DND-41 (cell line): ENCODE measurements around the gene TLE1.
A peak's percentile ranks its signal among the peaks of the same experiment; 100 is the strongest.
"Not testable (repeated sequence)": the region's sequence is repeated elsewhere in the genome, so short reads cannot be mapped to it uniquely, and the experiment has no call there.

Experiments
- ATAC-seq: fragments of 200-7000 bp; cut with Tn5 transposase; 3 replicates; pipeline ENCODE4 v1.9.1; 2021; ENCODE audit warnings: low read depth; ENCODE audit not compliant: insufficient read depth
- DNase-seq: peaks from one replicate; pipeline ENCODE4 v3.0.0-alpha.2; 2020
- H2AFZ ChIP-seq: 2 replicates; pipeline ENCODE4 v1.6.0; 2012; ENCODE audit warnings: low read depth, low read length
- H3K27ac ChIP-seq: 2 replicates; pipeline ENCODE4 v1.5.1; 2012; ENCODE audit warnings: low read length, inconsistent platforms
- H3K27me3 ChIP-seq: fragments of 200-600 bp; sonication (generic); 2 replicates; pipeline ENCODE4 v1.6.0; 2012; ENCODE audit warnings: low read length, mild to moderate bottlenecking, inconsistent platforms; ENCODE audit not compliant: insufficient read depth, poor library complexity
- H3K36me3 ChIP-seq: 2 replicates; pipeline ENCODE4 v1.5.1; 2012; ENCODE audit warnings: low read length, inconsistent platforms; ENCODE audit not compliant: insufficient read depth
- H3K4me1 ChIP-seq: 2 replicates; pipeline ENCODE4 v1.5.1; 2012; ENCODE audit warnings: mild to moderate bottlenecking, low read length; ENCODE audit not compliant: insufficient read depth
- H3K4me2 ChIP-seq: 2 replicates; pipeline ENCODE4 v1.6.0; 2012; ENCODE audit warnings: mild to moderate bottlenecking, moderate library complexity, low read length, inconsistent platforms; ENCODE audit not compliant: insufficient read depth
- H3K4me3 ChIP-seq, 2 experiments: fragments of 200-600 bp in 1 of 2; shearing (Covaris generic) in 1 of 2; 2 replicates each; pipeline ENCODE4 v1.5.1; 2012 to 2016; ENCODE audit warnings: inconsistent platforms in 2 of 2, low read length in 2 of 2, mild to moderate bottlenecking in 2 of 2, low read depth in 1 of 2, moderate library complexity in 1 of 2
- H3K79me2 ChIP-seq: 2 replicates; pipeline ENCODE4 v1.6.0; 2012; ENCODE audit warnings: low read length, inconsistent platforms; ENCODE audit not compliant: insufficient read depth
- H3K9ac ChIP-seq: 2 replicates; pipeline ENCODE4 v1.6.0; 2012; ENCODE audit warnings: low read depth, mild to moderate bottlenecking, inconsistent platforms, low read length, moderate library complexity
- H3K9me3 ChIP-seq: 2 replicates; pipeline ENCODE4 v1.5.1; 2012; ENCODE audit warnings: low read length, moderate library complexity, mild to moderate bottlenecking, inconsistent platforms; ENCODE audit not compliant: insufficient read depth, severe bottlenecking
- H4K20me1 ChIP-seq: 2 replicates; pipeline ENCODE4 v1.6.0; 2012; ENCODE audit warnings: low read length; ENCODE audit not compliant: insufficient read depth
- EZH2 ChIP-seq: IDR thresholded peaks from 3 replicates; pipeline ENCODE4 v1.6.1; 2012; ENCODE audit warnings: borderline replicate concordance, low read depth, mild to moderate bottlenecking, moderate library complexity, low read length, inconsistent platforms; ENCODE audit not compliant: severe bottlenecking
- TF ChIP-seq, protein P1 (sequence below): IDR thresholded peaks from 2 replicates; pipeline ENCODE4 v1.5.1; 2012; ENCODE audit warnings: borderline replicate concordance, low read length, moderate library complexity, mild to moderate bottlenecking; ENCODE audit not compliant: poor library complexity, severe bottlenecking; ENCODE audit errors: extremely low read depth

Gene TLE1

DNA sequence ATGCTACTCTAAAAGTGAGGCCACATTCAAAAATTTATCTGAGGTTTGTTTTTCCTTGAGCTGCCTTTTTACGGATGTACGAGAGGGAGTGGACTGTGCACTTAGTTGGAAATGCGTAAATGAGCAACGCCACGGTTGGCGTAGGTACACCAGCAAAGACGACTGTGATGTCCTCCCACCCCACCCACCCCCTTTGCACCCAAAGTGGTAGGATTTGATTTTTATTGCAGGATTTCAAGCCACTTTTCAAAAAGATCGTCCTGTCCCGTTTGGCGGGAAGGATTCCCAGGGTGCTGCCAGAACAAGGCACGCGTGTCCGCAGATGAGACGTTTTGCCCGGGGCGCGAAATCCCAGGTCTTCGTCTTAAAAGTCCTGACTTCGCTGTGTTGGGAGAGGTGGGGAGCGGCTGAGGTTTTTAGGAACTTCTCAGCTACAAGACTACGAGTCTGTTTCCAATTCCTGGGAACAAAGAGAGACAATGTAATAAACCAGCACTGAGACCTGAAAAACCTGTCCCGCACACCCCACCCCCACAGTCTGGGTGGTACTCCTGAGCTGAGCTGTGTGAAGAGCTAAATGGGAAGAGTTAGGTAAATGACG is 1.0 kb upstream of the TLE1 start:
- peaks cover 48% of the 10 kb centered on the region for H3K4me1 ChIP-seq
- peak overlapping the region; percentile 67 for H3K9ac ChIP-seq
- DNase-seq (no peak), ATAC-seq (no peak)
- peak overlapping the region; percentile 80 for H2AFZ ChIP-seq
- peak overlapping the region; percentile 22 to 72; a peak in 3 of 4 replicates for H3K4me3 ChIP-seq
- no peaks in the 10 kb centered on the region for H3K27me3 ChIP-seq
- 0 out of 2 replicates have a peak, but pooled peaks cover 4% of the 10 kb centered on the region for H3K36me3 ChIP-seq
- peak overlapping the region; percentile 63 for H3K4me2 ChIP-seq
- peaks cover 14% of the 10 kb centered on the region; the same call in 1 of the 2 replicates for H4K20me1 ChIP-seq
- peak overlapping the region; percentile 67 for H3K27ac ChIP-seq
- TF ChIP-seq, protein P1, sequence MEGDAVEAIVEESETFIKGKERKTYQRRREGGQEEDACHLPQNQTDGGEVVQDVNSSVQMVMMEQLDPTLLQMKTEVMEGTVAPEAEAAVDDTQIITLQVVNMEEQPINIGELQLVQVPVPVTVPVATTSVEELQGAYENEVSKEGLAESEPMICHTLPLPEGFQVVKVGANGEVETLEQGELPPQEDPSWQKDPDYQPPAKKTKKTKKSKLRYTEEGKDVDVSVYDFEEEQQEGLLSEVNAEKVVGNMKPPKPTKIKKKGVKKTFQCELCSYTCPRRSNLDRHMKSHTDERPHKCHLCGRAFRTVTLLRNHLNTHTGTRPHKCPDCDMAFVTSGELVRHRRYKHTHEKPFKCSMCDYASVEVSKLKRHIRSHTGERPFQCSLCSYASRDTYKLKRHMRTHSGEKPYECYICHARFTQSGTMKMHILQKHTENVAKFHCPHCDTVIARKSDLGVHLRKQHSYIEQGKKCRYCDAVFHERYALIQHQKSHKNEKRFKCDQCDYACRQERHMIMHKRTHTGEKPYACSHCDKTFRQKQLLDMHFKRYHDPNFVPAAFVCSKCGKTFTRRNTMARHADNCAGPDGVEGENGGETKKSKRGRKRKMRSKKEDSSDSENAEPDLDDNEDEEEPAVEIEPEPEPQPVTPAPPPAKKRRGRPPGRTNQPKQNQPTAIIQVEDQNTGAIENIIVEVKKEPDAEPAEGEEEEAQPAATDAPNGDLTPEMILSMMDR: no peak
- no peak for TF ChIP-seq EZH2
- H3K79me2 ChIP-seq: peaks cover 15% of the 10 kb centered on the region
- H3K9me3 ChIP-seq: no peaks in the 10 kb centered on the region

DNA sequence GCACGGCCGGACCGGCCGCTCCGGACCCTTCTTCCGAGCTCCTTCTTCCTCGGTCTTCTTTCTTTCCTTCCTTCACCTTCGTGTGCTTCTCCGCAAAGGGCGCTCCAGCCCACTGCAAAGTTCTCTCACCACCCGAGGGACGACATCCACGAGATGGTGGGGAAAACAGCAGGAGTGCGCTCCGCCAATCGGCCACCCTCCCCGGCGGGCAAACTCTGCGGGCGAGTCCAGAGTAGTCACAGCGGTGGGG is 329 bp downstream of the TLE1 start:
- not testable (repeated sequence) for H3K36me3 ChIP-seq, H3K9me3 ChIP-seq, H3K27me3 ChIP-seq, DNase-seq
- H4K20me1 ChIP-seq: peaks cover 20% of the 10 kb centered on the region; the same call in 1 of the 2 replicates
- peak overlapping the region; percentile 70 for H3K27ac ChIP-seq
- peak; percentile 18; the same call in 2 of the 3 replicates for ATAC-seq
- peak overlapping the region; percentile 83 for H2AFZ ChIP-seq
- H3K4me1 ChIP-seq: peaks cover 58% of the 10 kb centered on the region
- peak overlapping the region; percentile 49 to 72; a peak in 3 of 4 replicates for H3K4me3 ChIP-seq
- H3K9ac ChIP-seq: peak overlapping the region; percentile 67
- TF ChIP-seq, protein P1: peak; percentile 4
- H3K4me2 ChIP-seq: peak overlapping the region; percentile 82
- peaks cover 17% of the 10 kb centered on the region for H3K79me2 ChIP-seq

DNA sequence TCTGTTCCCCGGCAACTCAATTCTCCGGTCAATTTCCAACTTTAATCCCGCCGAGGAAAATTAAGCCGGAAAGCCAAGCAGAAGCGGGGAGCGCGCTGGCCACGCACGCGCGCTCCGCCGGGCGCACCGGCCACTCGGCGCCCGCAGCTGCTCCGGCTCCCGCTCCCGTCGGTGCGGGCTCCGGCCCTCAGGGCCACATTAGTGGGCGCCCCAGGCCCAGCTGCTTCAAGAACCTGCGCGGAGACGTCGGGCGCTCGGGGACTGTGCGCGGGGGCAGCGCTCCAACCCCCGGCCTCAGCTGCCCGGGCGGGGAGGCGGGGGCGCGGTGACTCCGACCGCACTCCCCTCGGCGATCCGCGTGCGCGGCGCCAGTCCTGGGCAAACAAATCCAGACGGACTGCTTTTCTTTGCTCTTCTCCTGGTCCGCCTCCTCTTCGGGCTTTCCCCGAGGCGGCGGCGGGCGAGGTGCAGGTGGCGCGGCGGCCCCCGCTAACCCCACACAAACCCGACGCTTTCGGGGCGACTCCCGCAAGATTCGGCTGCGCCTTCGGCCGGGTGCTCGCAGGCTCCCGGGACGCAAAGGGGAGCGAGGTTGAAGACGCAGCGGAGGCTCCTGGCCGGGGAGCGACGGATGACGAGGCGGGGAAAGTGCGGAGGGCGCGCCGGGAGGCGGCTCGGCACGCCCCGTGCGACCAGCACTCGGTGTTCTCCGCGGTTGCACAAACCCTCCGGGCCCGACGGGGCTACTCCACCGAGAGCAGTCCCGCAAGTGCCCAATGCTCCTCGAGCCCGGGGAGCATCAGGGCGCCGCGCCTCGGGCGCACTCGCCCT is 870 bp downstream of the TLE1 start:
- H3K27ac ChIP-seq: peak overlapping the region; percentile 70
- peak overlapping the region; percentile 82 for H3K4me2 ChIP-seq

DNA sequence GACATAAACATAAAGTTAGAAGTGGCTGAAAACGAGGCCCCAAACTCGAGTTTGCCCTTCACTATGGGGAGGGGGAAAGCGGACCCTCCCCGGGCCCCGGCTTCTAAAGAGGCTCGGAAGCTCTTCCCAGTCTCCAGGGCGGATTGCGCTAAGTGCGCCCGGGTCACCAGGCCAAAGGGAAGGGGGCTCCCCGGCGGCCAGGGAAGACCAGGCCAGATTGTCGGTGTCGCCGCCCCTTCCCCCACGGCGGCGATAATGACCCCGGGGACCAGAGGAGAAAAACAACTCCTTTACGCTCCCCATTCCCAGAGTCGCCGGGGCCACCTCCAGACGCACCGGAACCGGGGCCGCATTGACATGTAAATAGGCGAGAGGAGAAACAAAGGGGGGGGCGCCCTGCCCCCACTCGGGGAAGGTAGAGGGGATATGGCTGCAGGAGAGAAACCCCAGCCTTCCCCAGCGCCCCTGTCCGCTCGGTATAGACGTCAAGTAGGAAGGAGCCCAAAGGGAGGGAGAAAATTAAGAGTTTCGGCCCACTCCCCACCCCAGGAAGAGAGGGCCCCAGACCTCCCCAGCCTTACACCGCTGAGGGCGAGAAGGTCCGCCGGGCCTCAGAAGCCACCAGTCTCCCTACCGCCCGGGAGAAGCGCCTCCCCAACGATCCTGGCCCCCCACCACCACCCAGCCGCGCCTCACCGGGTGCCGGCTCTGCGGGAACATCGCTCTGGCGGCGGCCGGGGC is 1.7 kb downstream of the TLE1 start:
- H3K79me2 ChIP-seq: peaks cover 17% of the 10 kb centered on the region
- H3K27ac ChIP-seq: no peak overlapping the region

More for the DNA sequence above, 870 bp downstream of the TLE1 start:
- peak overlapping the region; percentile 67 for H3K9ac ChIP-seq
- peak overlapping the region; percentile 49 to 72; a peak in 3 of 4 replicates for H3K4me3 ChIP-seq
- H4K20me1 ChIP-seq: peaks cover 20% of the 10 kb centered on the region; the same call in 1 of the 2 replicates
- H2AFZ ChIP-seq: peak overlapping the region; percentile 83
- not testable (repeated sequence) for H3K9me3 ChIP-seq, H3K36me3 ChIP-seq, H3K27me3 ChIP-seq
- ATAC-seq: peak; percentile 37
- H3K79me2 ChIP-seq: peaks cover 17% of the 10 kb centered on the region
- peak; percentile 39 for DNase-seq
- peaks cover 62% of the 10 kb centered on the region for H3K4me1 ChIP-seq

More for the DNA sequence above, 1.7 kb downstream of the TLE1 start:
- DNase-seq (no peak), ATAC-seq (no peak)
- Histone ChIP-seq H3K9ac (peak overlapping the region; percentile 67), H3K9me3 (no peaks in the 10 kb centered on the region), H4K20me1 (peaks cover 22% of the 10 kb centered on the region; the same call in 1 of the 2 replicates), H3K4me1 (peaks cover 69% of the 10 kb centered on the region), H2AFZ (no peak overlapping the region; the same call in 1 of the 2 replicates), H3K36me3 (0 out of 2 replicates have a peak, but pooled peaks cover 4% of the 10 kb centered on the region), H3K4me3 (peak overlapping the region; percentile 14 to 72; a peak in 3 of 4 replicates), H3K4me2 (peak overlapping the region; percentile 82), H3K27me3 (no peaks in the 10 kb centered on the region)
- TF ChIP-seq EZH2: no peak
- TF ChIP-seq, protein P1: no peak
